GM12873 (cell line): ENCODE measurements around the gene DLG2.
A peak's percentile ranks its signal among the peaks of the same experiment; 100 is the strongest.

ENCODE experiments used
- TF ChIP-seq, protein P1 (sequence below): IDR thresholded peaks from 2 replicates; pipeline ENCODE4 v1.5.1; 2012; ENCODE audit warnings: low read depth, mild to moderate bottlenecking, moderate library complexity, low read length, control low read depth; ENCODE audit not compliant: insufficient read depth; ENCODE audit errors: missing control alignments

DLG2 gene

DNA sequence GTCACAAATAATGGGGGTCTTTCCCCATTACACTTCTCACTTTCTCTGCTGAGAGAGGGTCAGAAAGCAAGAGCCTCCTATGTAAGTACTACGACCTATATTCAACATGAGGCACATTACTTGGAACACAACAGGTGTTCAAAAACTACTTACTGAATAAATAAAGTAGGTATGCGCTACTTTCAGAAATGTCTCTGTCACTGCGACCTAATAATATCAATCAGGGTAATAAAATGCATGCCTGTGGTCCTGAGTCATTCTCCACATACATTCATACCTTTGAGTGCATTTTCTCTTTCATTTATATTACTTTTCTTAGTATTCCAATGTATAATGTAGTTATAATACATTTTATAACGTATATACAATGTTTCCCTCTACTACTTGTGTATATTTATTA lies 838.9 kb downstream of the DLG2 start:
- TF ChIP-seq, protein P1, sequence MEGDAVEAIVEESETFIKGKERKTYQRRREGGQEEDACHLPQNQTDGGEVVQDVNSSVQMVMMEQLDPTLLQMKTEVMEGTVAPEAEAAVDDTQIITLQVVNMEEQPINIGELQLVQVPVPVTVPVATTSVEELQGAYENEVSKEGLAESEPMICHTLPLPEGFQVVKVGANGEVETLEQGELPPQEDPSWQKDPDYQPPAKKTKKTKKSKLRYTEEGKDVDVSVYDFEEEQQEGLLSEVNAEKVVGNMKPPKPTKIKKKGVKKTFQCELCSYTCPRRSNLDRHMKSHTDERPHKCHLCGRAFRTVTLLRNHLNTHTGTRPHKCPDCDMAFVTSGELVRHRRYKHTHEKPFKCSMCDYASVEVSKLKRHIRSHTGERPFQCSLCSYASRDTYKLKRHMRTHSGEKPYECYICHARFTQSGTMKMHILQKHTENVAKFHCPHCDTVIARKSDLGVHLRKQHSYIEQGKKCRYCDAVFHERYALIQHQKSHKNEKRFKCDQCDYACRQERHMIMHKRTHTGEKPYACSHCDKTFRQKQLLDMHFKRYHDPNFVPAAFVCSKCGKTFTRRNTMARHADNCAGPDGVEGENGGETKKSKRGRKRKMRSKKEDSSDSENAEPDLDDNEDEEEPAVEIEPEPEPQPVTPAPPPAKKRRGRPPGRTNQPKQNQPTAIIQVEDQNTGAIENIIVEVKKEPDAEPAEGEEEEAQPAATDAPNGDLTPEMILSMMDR, result no peak

DNA sequence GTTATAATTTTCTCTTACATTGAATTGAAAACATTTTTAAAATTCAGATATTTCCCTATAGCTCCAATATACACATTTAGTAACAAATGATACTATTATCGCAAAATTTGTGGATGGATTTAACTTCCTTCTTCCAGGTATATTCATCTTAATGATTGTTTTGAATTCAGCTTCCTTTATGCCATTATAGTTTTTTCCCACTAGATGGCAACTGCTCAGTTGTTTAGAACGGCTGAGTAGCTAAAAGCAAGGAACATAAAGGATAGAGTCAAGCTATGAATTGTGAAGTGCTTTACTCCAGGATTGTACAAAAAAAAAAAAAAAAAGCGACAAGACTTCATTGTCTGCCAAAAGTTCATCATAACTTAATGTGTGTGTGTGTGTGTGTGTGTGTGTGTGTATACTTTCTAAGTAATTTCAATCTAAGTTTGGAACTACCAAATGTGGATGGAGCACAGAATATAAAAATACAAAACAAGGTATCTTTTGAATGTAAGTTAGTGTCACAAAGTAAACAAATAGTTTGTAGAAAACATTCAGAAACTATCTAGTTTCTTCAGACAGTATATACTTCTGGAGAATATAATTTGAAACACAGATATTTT lies 846.4 kb downstream of the DLG2 start:
- TF ChIP-seq, protein P1, result peak; percentile 41

DNA sequence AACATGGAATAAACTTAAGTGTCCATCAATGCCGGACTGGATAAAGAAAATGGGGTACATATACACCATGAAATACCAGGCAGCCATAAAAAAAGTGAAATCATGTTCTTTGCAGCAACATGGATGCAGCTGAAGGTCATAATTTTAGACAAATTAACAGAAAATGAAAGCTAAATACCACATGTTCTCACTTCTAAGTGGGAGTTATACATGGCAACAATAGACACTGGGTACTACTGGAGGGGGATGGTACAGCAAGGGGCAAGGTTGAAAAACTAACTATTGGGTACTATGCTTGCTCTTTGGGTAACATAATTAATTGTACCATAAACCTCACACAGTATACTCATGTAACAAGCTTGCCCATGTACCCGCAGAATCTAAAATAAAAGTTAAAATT lies 851.6 kb downstream of the DLG2 start:
- TF ChIP-seq, protein P1, result no peak

DNA sequence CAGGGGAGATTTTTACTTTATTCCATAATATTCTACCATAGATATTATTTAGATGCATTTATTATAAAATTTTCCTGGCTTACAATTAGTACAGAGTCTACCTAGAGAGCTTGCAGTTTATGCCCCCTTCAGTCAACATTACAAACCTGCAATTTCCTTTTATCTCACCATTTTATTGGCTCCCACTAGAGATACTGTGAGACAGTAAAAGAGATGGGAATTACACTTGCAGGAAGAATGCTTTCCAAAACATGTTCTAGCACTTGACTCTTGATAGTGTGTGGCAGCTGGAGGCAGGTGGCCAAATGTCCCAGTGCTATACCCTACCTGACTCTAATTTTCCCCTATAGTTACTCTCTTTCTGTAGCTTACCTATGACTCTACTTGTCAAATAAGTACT lies 863.2 kb downstream of the DLG2 start:
- TF ChIP-seq, protein P1, result no peak

DNA sequence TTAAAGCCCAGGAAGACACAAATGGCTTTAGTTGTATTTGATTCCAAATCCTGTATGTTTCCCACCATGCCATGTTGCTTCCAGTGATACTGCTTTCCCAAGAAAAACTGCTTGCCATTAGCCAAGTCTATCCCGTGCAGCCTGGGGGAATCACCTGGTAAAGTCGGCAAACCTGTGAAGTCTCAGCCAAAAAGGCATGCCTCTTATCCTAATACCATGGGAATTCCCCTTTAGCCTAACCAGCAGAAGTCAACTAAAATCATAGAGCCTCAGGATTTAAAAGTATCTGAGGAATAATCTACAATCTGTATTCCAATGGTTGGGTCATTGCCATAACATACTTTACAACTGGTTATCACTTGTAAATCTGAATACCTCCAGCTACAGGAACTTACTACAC lies 869.4 kb downstream of the DLG2 start:
- TF ChIP-seq, protein P1, result no peak

DNA sequence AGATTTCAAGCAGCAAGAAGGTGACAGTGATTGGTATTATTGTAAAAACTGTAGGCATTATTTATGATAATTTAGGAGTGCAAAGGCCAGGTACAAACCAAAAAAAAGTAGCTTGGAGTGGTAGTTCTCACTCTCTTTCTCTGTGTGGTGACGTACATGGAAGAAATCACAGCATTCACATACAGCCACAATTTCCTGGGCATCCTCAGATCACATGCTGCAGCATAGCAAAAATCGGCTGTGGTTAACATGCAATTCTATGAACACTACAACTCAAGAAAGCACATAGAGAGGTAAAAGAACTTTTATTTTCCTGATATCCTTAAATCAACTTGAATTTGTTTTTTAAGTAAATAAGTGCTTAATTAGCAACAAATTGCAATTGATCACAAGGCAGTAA lies 875.8 kb downstream of the DLG2 start:
- TF ChIP-seq, protein P1, result no peak

DNA sequence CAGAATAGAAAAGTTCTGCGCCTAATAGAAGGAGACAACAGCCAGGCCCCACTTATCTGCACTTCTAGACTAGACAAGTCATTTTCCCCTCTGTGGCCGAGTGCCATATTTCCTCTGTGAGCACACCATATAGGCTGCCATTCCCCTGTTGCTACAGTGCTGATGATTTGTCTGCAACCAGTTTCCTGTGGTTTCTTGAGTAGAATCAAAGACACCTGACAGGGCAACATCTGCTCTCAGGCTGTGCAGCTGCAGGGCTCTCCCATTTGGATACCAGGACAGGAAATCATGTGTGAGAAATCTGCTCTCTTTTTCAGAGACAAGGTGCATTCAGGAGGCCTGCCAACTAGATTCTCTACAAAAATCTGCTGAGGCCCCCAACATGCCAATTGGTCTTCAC lies 879.3 kb downstream of the DLG2 start:
- TF ChIP-seq, protein P1, result no peak

DNA sequence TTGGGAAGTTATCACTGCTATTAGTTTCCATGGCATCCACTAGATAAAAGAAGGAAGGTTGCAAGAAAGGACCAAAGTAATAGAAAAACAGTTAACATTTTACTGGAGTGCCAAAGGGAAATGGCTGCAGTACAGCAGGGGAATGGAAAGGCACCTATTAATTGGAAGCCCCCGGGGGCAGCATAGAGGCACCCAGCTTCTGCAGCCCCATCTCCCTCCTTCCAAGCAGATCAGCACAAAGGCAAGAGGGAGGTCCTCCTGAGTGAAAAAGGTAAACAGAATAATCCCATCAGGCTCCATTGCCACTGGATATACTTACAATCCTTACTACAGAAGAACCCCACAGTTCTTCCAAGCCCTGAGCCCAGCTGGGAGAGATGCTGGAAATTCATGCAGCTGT lies 887.1 kb downstream of the DLG2 start:
- TF ChIP-seq, protein P1, result no peak
